GM19238 (cell line): ENCODE data around the gene SAT2.
"Not testable (repeated sequence)": the region's sequence is repeated elsewhere in the genome, so short reads cannot be mapped to it uniquely, and the experiment has no call there.

Experiments used
- DNase-seq: peaks from one replicate; pipeline ENCODE4 v3.0.0; 2011; ENCODE audit warnings: low spot score; ENCODE audit not compliant: insufficient read length

The SAT2 gene

DNA sequence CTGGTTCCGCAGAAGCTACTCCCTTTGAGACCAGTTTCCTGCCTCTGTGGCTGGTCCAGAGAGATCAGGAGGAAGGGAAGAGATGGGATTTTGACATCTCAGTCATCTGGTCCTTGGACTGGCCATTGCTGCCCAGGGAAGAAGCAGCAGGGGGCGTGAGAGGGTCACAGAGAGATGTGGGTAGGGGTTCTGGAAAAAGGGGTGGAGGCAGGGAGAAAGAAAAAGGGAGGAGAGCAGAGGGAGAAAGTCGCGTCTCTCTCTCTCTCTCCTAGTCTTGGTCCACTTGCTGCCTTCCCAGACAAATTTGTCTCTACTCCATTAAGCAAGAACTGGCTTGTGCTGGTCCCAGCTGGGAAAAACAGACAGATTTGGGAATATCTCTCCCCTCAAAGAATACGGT is 6.8 kb upstream of the SAT2 start:
- no peak for DNase-seq

DNA sequence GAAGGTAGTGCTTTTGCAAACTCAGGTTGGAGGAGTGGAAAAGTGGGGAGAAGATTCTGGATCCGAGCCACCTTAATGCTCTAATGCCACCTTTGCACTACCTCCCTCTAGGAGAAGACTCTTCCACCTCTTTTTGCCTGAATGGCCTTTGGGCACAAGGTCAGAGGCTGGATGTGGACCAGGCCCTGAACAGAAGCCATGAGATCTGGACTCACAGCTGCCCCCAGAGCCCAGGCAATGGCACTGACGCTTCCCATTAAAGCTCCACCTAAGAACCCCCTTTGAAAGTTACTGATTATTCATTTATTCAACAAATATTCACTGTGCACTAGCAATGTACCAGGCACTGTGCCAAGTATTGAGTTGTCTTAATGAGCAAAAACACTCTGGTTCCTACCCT is 5.5 kb upstream of the SAT2 start:
- no peak for DNase-seq

DNA sequence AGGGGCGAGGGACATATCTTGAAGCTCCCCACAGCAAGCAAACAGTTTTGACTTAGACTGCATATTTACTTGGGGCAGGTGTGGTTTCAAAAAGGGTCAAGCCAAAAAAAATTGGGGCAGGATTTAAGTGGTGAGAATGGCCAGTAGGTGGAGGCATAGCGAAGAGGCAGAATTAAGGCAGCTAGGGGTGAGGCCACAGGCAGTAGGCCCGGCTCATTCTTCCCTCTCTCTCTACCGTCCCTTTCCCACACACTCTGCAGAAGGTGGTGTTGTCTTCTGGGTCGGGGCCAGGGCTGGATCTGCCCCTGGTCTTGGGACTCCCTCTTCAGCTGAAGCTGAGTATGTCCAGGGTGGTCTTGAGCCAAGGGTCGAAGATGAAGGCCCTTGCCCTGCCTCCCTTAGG is 4.9 kb upstream of the SAT2 start:
- peak; percentile 50 for DNase-seq

DNA sequence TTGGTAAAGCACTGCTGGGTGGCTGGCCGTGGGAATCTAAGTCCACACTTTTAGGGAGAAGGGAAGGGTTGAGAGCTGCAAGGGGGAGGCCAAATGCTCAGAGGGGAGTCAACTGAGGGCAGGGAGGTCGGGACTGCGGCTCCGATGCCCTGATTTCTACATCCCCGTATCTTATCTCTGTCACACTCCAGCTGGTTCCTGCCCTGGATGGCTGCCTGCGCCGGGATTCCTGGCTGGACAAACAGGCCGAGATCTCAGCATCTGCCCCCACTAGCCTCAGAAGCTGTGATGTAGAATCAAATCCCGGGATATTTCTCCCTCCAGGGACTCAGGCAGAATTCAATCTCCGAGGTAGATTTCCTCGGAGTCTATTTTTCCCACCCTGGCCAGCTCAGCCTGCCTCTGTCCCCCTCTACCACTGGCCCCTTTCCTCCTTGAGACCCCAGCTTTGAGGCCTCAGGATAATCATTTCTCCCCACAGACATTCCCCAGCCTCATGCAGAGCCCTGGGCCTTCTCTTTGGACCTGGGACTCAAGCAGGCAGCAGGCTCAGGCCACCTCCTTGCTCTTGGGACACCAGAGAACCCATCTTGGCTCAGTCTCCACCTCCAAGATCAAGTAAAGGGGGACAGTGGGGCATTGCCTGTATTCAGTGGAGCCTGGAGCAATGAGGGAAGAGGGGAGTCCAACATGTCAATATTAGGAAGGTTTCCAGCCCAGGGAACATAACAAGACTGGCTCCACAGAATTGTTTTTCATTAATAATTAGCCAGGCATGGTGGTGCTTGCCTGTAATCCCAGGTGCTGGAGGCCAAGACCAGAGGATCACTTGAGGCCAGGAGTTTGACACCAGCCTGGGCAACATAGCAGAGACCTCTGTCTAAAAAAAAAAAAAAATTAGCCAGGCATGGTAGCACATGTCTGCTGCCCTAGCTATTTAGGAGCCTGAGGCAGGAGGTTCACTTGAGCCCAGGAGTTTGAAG is 4.1 kb upstream of the SAT2 start:
- DNase-seq: no peak

DNA sequence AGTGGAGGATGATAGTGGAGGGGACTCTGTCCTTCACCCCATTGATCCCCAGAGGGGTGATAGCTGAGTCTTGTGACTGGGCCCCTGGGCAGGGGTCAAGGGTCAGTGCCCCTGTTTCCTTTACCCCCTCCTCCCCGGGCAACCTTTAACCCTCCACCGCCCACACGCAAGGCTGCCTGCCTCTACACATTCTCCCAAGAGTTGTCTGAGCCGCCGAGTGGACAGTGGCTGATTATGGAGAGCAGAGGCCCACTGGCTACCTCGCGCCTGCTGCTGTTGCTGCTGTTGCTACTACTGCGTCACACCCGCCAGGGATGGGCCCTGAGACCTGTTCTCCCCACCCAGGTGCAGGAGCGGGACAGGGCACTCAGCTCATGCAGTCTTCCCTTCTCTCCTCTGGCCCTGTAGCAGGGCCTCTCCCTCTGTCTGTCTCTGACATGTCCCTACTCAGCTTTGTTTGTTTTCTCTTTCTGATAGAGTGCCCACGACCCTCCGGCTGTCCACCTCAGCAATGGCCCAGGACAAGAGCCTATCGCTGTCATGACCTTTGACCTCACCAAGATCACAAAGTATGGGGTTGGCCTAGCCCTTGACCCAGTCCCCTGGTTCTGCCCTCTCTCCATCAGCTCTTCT is 2.4 kb upstream of the SAT2 start, which contains the start of gene SHBG:
Gene SHBG (plus strand): TSS at position 197 of the 633 bp plus-strand sequence. CDS start 38 bp downstream, at position 235.
- no peak for DNase-seq

DNA sequence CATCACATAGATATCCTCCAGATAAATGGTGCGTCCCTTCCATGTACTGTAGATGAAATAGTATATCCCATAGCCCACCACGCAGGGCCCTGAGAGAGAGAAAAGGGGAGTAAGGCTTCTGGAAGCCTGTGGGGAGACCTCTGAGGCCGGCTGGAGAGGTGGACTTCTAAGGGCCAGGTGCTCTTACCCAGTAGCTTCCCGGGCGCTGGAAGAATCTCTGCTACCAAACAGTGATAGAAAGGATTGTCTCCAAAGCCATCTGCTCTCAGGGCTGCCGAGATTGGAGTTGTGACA is 718 bp downstream of the SAT2 start:
- DNase-seq: no peak

DNA sequence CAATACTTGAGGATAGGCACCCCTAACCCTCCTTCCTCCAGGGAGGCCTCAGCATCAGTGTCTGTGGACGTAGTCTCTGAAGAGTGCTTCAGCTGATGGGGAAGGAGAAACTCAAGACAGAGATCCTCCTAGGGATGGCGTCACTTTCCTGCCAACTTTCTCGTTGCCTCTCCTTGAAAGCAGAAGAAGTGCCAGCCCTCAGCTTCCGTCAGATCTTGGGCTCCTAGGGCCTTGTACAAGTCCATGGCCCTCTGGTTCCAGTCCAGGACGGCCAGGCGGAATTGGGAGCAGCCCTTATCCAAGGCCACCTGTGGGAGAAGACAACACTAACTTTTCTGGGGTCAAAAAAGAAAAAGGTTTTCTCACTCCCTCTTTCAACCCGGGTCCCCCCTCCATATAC is 1.3 kb downstream of the SAT2 start:
- DNase-seq: no peak

DNA sequence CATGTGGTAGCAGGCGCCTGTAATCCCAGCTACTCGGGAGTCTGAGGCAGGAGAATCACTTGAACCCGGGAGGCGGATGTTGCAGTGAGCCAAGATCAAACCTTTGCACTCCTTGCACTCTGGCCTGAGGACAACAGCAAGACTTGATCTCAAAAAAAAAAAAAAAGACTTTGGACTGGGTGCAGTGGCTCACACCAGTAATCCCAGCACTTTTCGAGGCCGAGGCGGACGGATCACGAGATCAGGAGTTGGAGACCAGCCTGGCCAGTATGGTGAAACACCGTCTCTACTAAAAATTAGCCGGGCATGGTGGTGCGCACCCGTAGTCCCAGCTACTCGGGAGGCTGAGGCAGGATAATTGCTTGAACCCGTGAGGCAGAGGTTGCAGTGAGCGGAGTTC is 1.9 kb downstream of the SAT2 start:
- not testable (repeated sequence) for DNase-seq

DNA sequence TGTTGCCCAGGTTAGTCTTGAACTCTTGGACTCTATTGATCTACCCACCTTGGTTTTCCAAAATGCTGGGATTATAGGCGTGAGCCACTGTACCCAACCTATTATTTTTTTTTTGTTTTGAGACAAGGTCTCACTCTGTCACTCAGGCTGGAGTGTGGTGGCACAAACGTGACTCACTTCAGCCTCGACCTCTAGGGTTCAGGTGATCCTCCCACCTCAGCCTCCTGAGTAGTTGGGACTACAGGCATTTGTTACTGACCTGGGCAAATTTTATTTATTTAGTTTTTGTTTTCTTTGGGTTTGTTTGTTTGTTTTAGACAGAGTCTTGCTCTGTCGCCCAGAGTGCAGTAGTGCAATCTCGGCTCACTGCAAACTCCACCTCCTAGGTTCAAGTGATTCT is 4.0 kb downstream of the SAT2 start:
- no peak for DNase-seq

DNA sequence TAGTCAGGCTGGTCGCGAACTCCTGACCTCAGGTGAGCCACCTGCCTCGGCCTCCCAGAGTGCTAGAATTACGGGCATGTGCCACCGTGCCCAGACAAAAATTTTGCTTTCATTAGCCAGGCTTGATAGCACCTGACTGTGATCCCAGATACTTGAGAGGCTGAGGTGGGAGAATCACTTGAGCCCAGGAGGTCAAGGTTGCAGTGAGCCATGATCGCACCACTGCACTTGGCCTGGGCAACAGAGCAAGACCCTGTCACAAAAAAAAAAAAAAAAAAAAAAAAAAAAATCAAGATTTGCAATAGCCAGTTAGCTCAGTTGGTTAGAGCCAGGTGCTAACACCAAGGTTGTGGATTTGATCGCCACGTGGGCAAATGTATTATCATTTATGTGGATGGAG is 6.8 kb downstream of the SAT2 start:
- DNase-seq: no peak

DNA sequence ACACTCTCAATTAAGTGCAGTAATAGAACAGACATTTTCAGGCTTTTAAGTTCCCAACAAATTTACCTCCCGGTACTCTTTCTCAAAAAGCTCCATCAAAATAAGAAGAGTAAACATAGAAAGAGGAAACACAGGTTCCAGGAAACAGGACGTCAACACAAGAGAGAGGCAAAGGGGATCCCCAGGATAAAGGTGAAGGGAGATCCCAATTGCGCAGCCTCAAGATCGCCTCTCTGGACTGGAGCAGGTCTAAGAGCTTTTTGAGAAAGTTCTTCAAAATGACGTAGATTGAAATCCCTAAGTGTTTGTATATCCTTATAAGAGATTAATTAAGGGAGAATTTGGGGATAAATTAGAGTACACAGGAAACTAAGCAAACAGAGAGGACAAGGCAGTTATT is 9.0 kb downstream of the SAT2 start:
- DNase-seq: no peak

DNA sequence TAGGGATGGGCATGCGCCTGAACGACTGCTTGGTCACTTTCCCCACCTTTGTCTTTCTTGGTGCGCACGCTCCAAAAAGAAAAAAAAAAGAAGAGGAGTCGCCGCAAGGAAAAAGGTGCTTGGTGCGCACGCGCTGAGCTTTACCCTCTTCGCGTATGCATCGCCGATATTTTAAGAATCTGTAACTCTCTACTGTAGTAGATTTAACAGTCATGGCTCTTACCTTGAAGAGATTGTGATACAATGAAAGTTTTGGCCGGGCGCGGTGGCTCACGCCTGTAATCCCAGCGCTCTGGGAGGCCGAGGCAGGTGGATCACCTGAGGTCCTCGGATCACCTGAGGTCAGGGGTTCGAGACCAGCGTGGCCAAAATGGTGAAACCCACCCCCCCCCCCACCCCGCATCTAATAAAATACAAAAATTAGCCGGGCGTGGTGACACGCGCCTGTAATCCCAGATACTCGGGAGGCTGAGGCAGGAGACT is 12.3 kb downstream of the SAT2 start:
- DNase-seq: no peak

DNA sequence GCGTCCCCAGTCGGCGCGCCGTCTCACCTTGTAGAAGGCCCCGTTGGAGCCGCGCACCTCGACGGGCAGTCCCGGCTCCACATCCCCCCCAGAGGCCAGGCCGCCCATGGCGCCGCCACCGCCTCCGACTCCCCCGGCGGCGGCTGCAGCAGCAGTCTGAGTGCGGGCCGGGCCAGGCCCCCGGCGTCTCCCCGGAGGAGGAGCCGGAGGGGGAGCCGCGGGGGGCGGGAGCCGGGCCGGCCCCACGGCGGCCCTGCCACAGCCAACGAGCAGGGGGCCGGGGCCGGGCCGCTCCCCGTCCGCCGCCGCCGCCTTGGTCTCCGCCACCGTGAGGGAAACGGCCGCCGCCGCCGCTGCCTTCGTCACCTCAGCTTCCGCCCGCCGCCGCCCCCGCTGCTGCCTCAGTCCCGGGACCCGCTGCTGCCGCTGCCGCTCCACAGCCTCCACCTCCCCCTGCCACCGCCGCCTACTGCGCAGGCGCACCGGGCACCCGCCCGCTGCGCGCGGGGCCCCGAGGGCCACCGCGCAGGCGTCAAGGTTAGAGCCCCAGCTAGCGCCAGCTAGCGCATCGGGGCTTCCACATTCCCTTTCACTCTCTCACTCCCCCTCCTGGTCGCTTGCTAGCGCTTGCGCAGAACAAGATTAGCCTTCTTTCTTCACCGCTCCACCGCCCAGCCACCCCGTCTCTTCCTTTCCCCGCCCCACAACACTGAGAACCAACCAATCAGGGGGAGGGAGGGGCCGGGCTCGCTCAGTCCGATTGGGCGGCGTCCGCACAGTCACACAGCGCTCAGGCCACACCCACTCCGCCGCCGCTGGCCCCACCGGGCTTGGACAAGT is 13.0 kb downstream of the SAT2 start, which contains the start of gene FXR2:
Gene FXR2 (minus strand): TSS at position 473 of the 840 bp plus-strand sequence. CDS start 365 bp downstream, at position 108.
- peak; percentile 98 for DNase-seq

DNA sequence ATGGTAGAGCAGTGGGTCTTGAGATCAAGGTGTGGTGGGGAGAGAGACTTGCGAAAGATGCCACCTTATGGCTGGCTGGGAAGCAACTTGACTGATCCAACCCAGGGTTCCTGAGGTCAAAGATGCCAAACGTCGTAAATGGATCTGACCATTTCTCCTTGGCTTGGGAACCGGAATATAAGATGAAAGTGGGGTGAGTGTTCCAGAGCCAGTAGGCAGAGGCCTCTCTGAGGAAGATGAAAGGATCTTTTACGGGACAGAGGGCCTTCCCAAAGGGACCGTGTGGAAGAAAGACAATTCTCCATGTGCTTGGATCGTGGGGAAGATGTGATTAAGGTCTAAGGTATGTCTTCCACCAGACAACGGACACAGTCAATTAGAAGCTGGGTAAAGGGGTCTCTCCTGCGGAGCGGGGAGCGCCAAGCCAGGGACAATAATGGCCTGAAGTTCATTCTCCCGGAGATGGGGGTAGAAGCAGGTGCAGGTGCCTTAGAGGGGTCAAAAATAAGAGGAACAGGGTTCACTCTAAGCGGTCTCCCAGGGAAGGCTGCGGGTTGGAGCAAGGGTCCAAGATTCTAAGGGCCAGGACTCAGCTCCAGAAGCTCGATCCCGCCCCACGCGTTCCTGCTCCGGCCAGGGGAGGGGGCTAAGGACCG is 13.7 kb downstream of the SAT2 start:
- DNase-seq: no peak

DNA sequence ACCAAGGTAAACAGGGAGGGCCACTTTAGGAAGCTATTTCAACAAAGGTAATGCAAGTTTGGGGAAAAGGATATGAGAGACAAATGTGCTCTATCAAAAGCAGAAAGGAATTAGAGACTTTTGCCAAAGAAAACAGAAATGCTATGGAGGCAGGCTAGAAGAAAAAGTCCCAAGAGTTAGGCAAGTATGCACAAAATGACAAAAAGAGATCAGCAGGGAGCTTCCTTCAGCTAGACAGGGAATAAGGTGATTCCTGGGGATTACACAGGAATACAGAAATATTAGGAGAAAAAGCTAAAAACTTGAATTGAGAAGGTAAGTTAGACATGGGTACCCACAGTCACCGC is 15.4 kb downstream of the SAT2 start:
- no peak for DNase-seq

DNA sequence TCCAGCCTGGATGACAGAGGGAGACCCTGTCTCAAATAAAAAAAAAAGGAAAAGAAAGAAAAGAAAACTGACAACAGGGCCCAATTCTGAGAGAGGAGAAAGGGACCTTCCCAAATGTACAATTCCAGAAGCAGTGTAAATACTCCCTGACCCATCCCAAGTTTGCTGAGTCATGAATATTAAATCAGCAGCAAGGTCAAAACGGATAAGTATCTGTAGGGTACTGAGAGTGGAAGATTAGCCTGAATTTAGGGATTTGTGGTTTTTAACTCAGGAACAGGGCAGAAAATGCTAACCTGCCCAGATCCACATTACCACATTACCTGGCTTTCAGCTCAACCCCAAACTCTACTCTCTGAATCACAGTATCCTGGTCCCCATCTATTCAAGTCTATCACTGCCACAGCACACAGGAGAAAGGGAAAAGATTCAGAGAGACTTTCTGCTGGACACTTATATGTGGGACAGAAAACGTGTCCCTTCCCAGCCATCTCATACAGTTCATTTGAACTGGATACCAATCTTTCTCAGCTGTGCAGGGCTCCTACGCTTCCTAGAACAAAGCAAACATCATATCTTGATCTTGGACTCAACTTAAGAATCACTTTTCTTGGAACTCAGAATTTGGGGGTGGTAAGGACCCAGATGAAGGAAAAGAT is 15.9 kb downstream of the SAT2 start:
- no peak for DNase-seq

DNA sequence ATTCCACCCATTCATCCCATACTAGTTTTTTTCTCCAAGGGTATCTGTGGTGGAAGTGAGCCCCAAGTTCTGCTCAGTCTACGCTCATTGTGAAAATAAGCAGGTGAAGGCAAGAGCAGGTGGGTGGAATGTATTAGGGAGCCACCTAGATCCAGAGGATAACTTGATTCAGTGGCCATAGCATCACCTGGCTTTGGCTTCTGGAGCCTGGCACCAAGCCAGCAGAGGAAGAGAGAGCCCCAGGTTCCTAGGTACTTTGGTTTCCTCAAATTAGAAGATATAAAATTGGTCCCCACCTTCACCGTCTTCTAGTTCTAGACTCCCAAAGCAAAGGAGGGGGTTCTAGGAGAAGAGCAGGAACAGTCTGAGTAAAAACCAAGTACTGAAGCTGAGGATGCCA is 17.0 kb downstream of the SAT2 start:
- no peak for DNase-seq

DNA sequence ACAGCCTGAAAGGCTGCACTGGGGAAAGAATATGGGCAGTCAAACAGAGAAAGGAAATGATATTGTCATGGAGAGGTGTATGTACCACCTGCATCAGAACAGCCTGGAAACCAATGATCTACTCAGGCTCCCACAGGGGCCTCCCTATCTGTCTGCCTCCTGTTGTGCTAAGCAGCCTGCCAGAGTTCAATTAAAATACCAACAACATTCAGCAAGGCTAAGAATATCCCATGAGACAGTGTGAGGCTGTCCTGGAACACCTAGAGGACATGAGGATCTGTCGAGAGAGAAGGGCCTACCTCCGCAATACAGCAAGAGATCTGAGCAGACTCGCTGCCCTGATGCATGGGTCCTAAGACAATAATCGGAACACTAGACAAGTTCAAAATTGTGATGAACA is 21.3 kb downstream of the SAT2 start:
- DNase-seq: no peak

DNA sequence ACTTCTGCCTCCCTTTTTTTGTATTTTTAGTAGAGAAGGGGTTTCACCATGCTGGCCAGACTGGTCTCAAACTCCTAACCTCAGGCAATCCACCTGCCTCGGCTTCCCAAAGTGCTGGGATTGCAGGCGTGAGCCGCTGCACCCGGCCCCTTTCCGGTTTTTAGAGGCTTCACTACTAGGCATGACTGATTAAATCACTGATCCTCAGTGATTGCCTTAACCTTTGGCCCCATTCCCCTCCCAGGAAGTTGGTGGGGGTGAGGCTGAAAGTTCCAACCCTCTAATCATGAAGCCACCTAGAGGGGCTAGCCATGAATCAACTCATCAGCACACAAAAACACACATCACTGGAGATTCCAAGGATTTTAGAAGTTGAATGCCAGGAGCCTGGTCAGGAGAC is 30.1 kb downstream of the SAT2 start:
- not testable (repeated sequence) for DNase-seq

DNA sequence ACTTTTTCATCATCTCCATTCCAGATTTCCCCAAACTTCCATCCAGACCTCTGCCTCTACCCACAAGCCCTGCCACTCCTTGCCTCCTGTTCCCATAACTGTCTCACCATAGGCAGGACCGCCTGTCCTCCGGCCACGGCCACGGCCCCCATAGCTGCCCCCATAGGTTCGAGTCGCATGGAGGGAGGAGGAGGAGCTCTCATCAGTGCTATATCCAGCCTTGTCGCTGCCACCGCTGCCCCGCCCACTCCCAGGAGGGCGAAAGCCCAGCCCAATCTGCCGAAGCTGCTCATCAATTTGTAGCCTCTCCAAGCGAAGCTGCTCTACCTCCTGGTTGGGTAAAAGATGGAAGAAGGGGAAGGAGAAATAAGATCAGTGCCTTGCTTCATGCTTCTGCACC is 34.3 kb downstream of the SAT2 start:
- DNase-seq: no peak
